ENCODE data around the gene MBOAT7. TPM values are rescaled to one million over a fixed set of nuclear protein-coding genes. Genes with fewer than 3 reads are reported as not detected.
"Not testable (repeated sequence)": the region's sequence is repeated elsewhere in the genome, so short reads cannot be mapped to it uniquely, and the experiment has no call there.

MBOAT7 gene
- total and polyA plus RNA-seq, 11 donors: 9.8 to 37.3 (median 19.6) TPM

GRCh38 chr19:54208784-54209057 is 19.3 kb upstream of the MBOAT7 start:
- peaks cover 2 to 48% (median 44%) of the 10 kb centered on the region in 9 donors for H3K36me3 ChIP-seq
- H3K27me3 ChIP-seq: no peaks in the 10 kb centered on the region
- peak overlapping the region in 10 of 12 donors; percentile 5 to 91 (median 71) for H3K27ac ChIP-seq
- no peaks in the 10 kb centered on the region for H3K9me3 ChIP-seq
- no peak for DNase-seq
- peak overlapping the region in 1 of 12 donors; percentile 21 for H3K4me3 ChIP-seq
- intact Hi-C loops (cut with DNase I): no loop called here
- peaks cover 14 to 75% (median 47%) of the 10 kb centered on the region in 12 donors for H3K4me1 ChIP-seq
- TF ChIP-seq POLR2A (IDR thresholded peaks at IDR 0.05) (no peak), CTCF (IDR thresholded peaks at IDR 0.05) (no peak)
- WGBS, 4 donors: 77 to 88% (median 84%) methylated on average over 8 of the region's 8 CpGs
- ATAC-seq: no peak

- peak; percentile 49 to 78 (median 64) for ATAC-seq
- 64 to 73% (median 70%) methylated on average over 18 of the region's 18 CpGs for WGBS, 4 donors
- TF ChIP-seq POLR2A (IDR thresholded peaks at IDR 0.05) (no peak), CTCF (IDR thresholded peaks at IDR 0.05) (no peak)
- peak overlapping the region in 1 of 12 donors; percentile 58 for H3K4me3 ChIP-seq
- H3K4me1 ChIP-seq: peaks cover 15 to 80% (median 51%) of the 10 kb centered on the region in 12 donors
- H3K27me3 ChIP-seq: no peaks in the 10 kb centered on the region
- peak overlapping the region in 11 of 12 donors; percentile 39 to 91 (median 68) for H3K27ac ChIP-seq
- DNase-seq: peak in 4 of 5 donors; percentile 69 to 80 (median 72)
- no peaks in the 10 kb centered on the region for H3K9me3 ChIP-seq
- H3K36me3 ChIP-seq: peaks cover 2 to 54% (median 49%) of the 10 kb centered on the region in 9 donors
- intact Hi-C loops (cut with DNase I): no loop called here
These were observed 18.8 kb upstream of the MBOAT7 start for GRCh38 chr19:54207983-54208783.

- Histone ChIP-seq H3K27me3 (no peaks in the 10 kb centered on the region), H3K4me1 (peaks cover 17 to 86% (median 57%) of the 10 kb centered on the region in 12 donors), H3K9me3 (no peaks in the 10 kb centered on the region), H3K4me3 (peak overlapping the region in 1 of 12 donors; percentile 58), H3K36me3 (peaks cover 2 to 59% (median 55%) of the 10 kb centered on the region in 9 donors), H3K27ac (peak overlapping the region in 9 of 12 donors; percentile 30 to 91 (median 56))
- DNase-seq (peak in 1 of 5 donors; percentile 71), ATAC-seq (no peak)
- TF ChIP-seq POLR2A (IDR thresholded peaks at IDR 0.05) (no peak), CTCF (IDR thresholded peaks at IDR 0.05) (no peak)
- WGBS, 4 donors: 74 to 80% (median 78%) methylated on average over 5 of the region's 5 CpGs
- intact Hi-C loops (cut with DNase I): no loop called here
These were observed 18.2 kb upstream of the MBOAT7 start for GRCh38 chr19:54207676-54207982.

GRCh38 chr19:54207193-54207592 is 17.8 kb upstream of the MBOAT7 start:
- H3K9me3 ChIP-seq; ATAC-seq; intact Hi-C loops (cut with DNase I); H3K27me3 ChIP-seq: not testable (repeated sequence)
- WGBS, 4 donors: 72 to 80% (median 77%) methylated on average over 23 of the region's 23 CpGs
- peaks cover 20 to 90% (median 61%) of the 10 kb centered on the region in 12 donors for H3K4me1 ChIP-seq
- peak overlapping the region in 1 of 12 donors; percentile 58 for H3K4me3 ChIP-seq
- peak in 1 of 5 donors; percentile 46 for DNase-seq
- H3K27ac ChIP-seq: peak overlapping the region in 7 of 12 donors; percentile 30 to 91 (median 50)
- peaks cover 2 to 63% (median 59%) of the 10 kb centered on the region in 9 donors for H3K36me3 ChIP-seq
